Measurements from ENCODE around the gene POLR1F. TPM values are rescaled to one million over a fixed set of nuclear protein-coding genes. Genes with fewer than 3 reads are reported as not detected.

The POLR1F gene
- 8.2 and 14.3 TPM in 2 replicates for total RNA-seq (ENCODE audit: low replicate concordance)

GRCh38 chr7:19708397-19709248 is at the start of gene POLR1F:
TSS of gene POLR1F (minus strand) at chr7:19709037. CDS start at chr7:19709016, 21 bp downstream.

Other genes starting within 250 kb of the POLR1F start
- not detected in 2 replicates for gene TMEM196, start 64.6 kb upstream of the POLR1F start, total RNA-seq (ENCODE audit: low replicate concordance)